NB4 (cell line): ENCODE measurements around the gene GNRHR.

ENCODE experiments used
- POLR2A ChIP-seq: IDR thresholded peaks from 2 replicates; pipeline ENCODE4 v1.6.1; 2011; ENCODE audit warnings: mild to moderate bottlenecking; ENCODE audit not compliant: insufficient read length; ENCODE audit errors: extremely low read depth
- TF ChIP-seq, protein P1 (sequence below): IDR thresholded peaks from one replicate; pipeline ENCODE4 v1.5.1; 2012; ENCODE audit warnings: low read depth, low read length

DNA sequence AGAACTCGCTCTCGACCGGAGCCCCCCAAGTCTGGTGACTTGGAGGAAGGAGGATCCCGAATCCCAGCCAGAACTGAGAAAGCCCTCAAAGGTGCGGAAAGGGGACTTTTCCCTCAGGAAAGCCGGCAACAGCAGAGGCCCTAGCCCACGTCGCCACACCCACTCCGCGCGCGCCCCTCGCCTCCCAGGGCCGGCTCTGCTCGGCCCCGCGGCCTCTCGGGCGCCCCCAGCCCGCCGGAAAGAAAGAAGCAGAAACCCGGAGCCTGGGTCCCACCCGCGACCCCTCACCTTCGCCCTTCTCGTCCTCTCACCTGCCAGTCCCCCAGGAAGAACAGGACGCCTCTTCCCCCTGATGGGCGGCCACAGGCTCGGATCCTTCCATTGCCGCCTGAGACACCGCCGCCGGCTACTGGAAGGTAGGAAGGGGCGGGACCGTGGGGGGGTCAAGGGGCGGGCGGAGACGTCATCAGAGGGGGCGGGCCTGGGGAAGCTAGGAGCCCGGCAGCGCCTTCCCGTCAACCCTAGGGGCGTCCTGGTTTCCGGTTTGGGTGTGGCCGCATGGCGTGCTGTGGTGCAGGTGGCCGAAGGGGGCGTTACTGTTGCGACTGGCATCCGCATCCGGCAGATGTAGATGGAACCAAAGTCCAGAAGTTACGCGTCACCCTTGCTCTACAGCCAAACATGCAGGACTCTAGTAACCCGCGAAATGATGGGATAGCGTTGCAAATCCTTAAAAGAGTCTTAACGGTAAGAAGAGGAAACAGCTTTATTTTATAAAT lies 53.3 kb downstream of the GNRHR start, which contains the start of gene UBA6:
- TF ChIP-seq, protein P1, sequence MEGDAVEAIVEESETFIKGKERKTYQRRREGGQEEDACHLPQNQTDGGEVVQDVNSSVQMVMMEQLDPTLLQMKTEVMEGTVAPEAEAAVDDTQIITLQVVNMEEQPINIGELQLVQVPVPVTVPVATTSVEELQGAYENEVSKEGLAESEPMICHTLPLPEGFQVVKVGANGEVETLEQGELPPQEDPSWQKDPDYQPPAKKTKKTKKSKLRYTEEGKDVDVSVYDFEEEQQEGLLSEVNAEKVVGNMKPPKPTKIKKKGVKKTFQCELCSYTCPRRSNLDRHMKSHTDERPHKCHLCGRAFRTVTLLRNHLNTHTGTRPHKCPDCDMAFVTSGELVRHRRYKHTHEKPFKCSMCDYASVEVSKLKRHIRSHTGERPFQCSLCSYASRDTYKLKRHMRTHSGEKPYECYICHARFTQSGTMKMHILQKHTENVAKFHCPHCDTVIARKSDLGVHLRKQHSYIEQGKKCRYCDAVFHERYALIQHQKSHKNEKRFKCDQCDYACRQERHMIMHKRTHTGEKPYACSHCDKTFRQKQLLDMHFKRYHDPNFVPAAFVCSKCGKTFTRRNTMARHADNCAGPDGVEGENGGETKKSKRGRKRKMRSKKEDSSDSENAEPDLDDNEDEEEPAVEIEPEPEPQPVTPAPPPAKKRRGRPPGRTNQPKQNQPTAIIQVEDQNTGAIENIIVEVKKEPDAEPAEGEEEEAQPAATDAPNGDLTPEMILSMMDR, result peak; percentile 8
- TF ChIP-seq POLR2A, result peak; percentile 81
